Transverse colon (tissue), 4 donors: ENCODE data around the gene CDK17.
A peak's percentile ranks its signal among the peaks of the same experiment; 100 is the strongest.

ENCODE experiments used
- POLR2AphosphoS5 ChIP-seq, 3 donors: sonication (generic); formaldehyde crosslinking; IDR thresholded peaks; one replicate each; pipeline ENCODE4 v1.6.1; 2016; ENCODE audit warnings: antibody characterized with exemption in 3 of 3
- TF ChIP-seq, protein P1 (sequence below), 5 experiments: fragments of 200-600 bp in 3 of 5; fragments of 450-650 bp in 2 of 5; sonication (generic) in 3 of 5; IDR thresholded peaks; 1 replicate in 2 of 5; 2 replicates in 3 of 5; pipeline ENCODE4 v1.5.1; 2016 to 2017; ENCODE audit warnings: antibody characterized with exemption in 5 of 5, inconsistent platforms in 3 of 5, mild to moderate bottlenecking in 2 of 5, moderate library complexity in 1 of 5

DNA sequence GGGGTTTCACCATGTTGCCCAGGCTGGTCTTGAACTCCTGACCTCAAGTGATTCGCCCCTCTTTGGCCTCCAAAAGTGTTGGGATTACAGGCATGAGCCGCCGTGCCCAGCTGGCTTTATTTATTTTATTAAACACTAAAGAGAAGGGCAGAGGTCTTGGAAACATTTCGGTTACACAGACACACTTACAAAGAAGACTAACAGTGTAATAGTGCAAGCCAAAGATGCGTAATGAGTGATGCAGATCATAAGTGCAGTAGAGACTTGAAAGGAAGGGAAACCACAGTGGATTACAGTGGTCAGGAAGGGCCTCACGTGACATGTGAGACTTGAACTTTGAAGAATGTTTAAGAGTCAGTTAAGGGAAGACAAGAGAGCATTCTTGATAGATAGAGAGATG is 33.9 kb upstream of the CDK17 start:
- TF ChIP-seq, protein P1, sequence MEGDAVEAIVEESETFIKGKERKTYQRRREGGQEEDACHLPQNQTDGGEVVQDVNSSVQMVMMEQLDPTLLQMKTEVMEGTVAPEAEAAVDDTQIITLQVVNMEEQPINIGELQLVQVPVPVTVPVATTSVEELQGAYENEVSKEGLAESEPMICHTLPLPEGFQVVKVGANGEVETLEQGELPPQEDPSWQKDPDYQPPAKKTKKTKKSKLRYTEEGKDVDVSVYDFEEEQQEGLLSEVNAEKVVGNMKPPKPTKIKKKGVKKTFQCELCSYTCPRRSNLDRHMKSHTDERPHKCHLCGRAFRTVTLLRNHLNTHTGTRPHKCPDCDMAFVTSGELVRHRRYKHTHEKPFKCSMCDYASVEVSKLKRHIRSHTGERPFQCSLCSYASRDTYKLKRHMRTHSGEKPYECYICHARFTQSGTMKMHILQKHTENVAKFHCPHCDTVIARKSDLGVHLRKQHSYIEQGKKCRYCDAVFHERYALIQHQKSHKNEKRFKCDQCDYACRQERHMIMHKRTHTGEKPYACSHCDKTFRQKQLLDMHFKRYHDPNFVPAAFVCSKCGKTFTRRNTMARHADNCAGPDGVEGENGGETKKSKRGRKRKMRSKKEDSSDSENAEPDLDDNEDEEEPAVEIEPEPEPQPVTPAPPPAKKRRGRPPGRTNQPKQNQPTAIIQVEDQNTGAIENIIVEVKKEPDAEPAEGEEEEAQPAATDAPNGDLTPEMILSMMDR (IDR thresholded peaks at IDR 0.05): no peak
- peak in 1 of 3 donors; percentile 23 for TF ChIP-seq POLR2AphosphoS5 (IDR thresholded peaks at IDR 0.05)
